HG02943 (cell line): Measurements from ENCODE around the gene AMIGO3.

ENCODE experiments used
- ATAC-seq: cut with Tn5 transposase; IDR thresholded peaks from one replicate; pipeline ENCODE4 v1.9.1; 2021; ENCODE audit warnings: mild to moderate bottlenecking, low read depth, moderate library complexity; ENCODE audit not compliant: unreplicated experiment

The AMIGO3 gene

GRCh38 chr3:49671291-49672288, 47.9 kb downstream of the AMIGO3 start:
- ATAC-seq, result no peak

GRCh38 chr3:49670940-49671290, 48.6 kb downstream of the AMIGO3 start:
- no peak for ATAC-seq

- ATAC-seq, result no peak
These were observed 50.1 kb downstream of the AMIGO3 start for GRCh38 chr3:49669352-49669751.

- ATAC-seq, result no peak
These were observed 50.6 kb downstream of the AMIGO3 start for GRCh38 chr3:49668861-49669260.

- ATAC-seq, result no peak
These were observed 51.1 kb downstream of the AMIGO3 start for GRCh38 chr3:49668414-49668797.

GRCh38 chr3:49667701-49668413, 51.6 kb downstream of the AMIGO3 start:
- ATAC-seq, result no peak
